ACC112 (cell line): Measurements from ENCODE around the gene AANAT.
A peak's percentile ranks its signal among the peaks of the same experiment; 100 is the strongest.
"Not testable (repeated sequence)": the region's sequence is repeated elsewhere in the genome, so short reads cannot be mapped to it uniquely, and the experiment has no call there.

Experiments used
- H2AFZ ChIP-seq: fragments of 200-600 bp; sonication (generic); one replicate; pipeline ENCODE4 v1.6.0; 2017; ENCODE audit warnings: antibody characterized with exemption, low read length; ENCODE audit not compliant: unreplicated experiment
- H3K27ac ChIP-seq: fragments of 200-600 bp; sonication (generic); 2 replicates; pipeline ENCODE4 v1.5.1; 2014; ENCODE audit warnings: low read depth, mild to moderate bottlenecking, antibody characterized with exemption, low read length, moderate library complexity
- H3K27me3 ChIP-seq: fragments of 200-600 bp; sonication (generic); 2 replicates; pipeline ENCODE4 v1.6.1; 2014; ENCODE audit warnings: mild to moderate bottlenecking, antibody characterized with exemption, low read length, moderate library complexity, mixed read lengths; ENCODE audit not compliant: insufficient read depth
- H3K36me3 ChIP-seq: fragments of 200-600 bp; sonication (generic); 2 replicates; pipeline ENCODE4 v1.6.1; 2016; ENCODE audit warnings: mild to moderate bottlenecking, antibody characterized with exemption, low read length, moderate library complexity, mixed read lengths; ENCODE audit not compliant: insufficient read depth
- H3K4me1 ChIP-seq: fragments of 200-600 bp; sonication (generic); one replicate; pipeline ENCODE4 v1.6.1; 2016; ENCODE audit warnings: low read length, mixed read lengths; ENCODE audit not compliant: insufficient read depth, unreplicated experiment, control insufficient read depth
- H3K4me3 ChIP-seq: fragments of 200-600 bp; sonication (generic); 2 replicates; pipeline ENCODE4 v1.5.1; 2014; ENCODE audit warnings: mild to moderate bottlenecking, low read depth, low read length
- H3K79me2 ChIP-seq: fragments of 200-600 bp; sonication (generic); one replicate; pipeline ENCODE4 v1.6.0; 2016; ENCODE audit warnings: low read length; ENCODE audit not compliant: control insufficient read depth, unreplicated experiment, insufficient read depth

The AANAT gene

GRCh38 chr17:76510831-76511244 is 43.4 kb downstream of the AANAT start:
- no peaks in the 10 kb centered on the region for H3K27me3 ChIP-seq
- H3K36me3 ChIP-seq: no peaks in the 10 kb centered on the region
- H2AFZ ChIP-seq: no peak overlapping the region
- H3K4me3 ChIP-seq: no peak overlapping the region
- no peak overlapping the region for H3K27ac ChIP-seq
- H3K4me1 ChIP-seq: peaks cover 10% of the 10 kb centered on the region
- no peaks in the 10 kb centered on the region for H3K79me2 ChIP-seq

- no peak overlapping the region for H3K4me3 ChIP-seq
These were observed 44.4 kb downstream of the AANAT start for GRCh38 chr17:76511668-76512365.

DNA sequence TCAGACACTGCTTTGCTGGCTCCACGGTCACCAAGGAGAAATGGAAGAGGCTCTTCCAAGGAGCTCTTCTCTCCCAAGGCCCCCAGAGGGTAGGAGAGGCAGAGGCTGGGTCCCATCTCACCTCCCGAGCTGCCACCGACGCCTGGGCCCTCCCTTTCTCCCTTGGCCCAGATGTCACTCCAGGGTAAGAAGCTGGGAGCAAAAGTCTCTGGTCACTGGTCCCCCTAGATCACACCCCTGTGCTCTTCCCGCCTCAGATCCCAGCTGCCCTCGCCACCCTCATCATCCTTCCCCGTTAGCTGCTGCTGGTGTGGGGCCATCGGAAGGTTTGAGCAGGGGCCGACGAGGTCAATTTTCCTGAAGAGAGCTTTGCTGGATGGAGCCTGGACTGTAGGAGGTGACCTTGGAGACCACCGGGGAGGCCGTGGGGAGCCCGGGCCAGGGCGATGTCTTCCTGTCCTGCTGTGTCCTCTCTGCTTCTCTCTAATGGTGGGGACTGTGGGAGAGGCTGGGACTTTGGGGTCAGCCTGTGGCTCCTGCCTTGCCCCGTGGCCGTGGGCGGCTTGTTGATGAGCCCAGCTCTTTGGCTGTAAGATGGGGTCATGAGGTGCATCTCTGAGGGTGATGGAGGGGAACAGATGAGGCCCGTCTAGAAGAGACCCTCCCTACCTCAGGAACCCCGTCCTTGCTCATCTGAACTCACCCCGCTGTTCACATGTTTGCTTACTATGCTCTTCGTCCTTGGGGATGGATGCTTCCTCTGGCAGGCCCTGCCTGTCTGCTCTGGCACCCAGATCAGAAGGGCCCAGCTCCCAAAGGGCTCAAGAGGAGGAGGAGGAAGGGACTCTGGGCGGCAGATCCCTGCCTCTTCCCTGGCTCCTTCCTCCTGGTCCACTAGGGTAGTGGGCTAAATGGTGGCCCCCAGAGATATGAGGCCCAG is 45.2 kb downstream of the AANAT start:
- Histone ChIP-seq H3K36me3 (no peaks in the 10 kb centered on the region), H3K27ac (no peak overlapping the region), H2AFZ (no peak overlapping the region), H3K4me3 (no peak overlapping the region), H3K27me3 (no peaks in the 10 kb centered on the region), H3K79me2 (no peaks in the 10 kb centered on the region), H3K4me1 (peaks cover 10% of the 10 kb centered on the region)

More at GRCh38 chr17:76511668-76512365, 44.4 kb downstream of the AANAT start:
- H3K79me2 ChIP-seq: no peaks in the 10 kb centered on the region
- no peak overlapping the region for H3K27ac ChIP-seq
- no peaks in the 10 kb centered on the region for H3K27me3 ChIP-seq
- peaks cover 10% of the 10 kb centered on the region for H3K4me1 ChIP-seq
- no peaks in the 10 kb centered on the region for H3K36me3 ChIP-seq
- no peak overlapping the region for H2AFZ ChIP-seq

- no peak overlapping the region for H3K4me3 ChIP-seq
These were observed 45.9 kb downstream of the AANAT start for GRCh38 chr17:76513306-76513692.

GRCh38 chr17:76514355-76514754 is 47.0 kb downstream of the AANAT start:
- H3K4me3 ChIP-seq, H2AFZ ChIP-seq, H3K36me3 ChIP-seq, H3K27me3 ChIP-seq, H3K79me2 ChIP-seq: not testable (repeated sequence)
- peak overlapping the region; percentile 94 for H3K27ac ChIP-seq
- H3K4me1 ChIP-seq: peaks cover 10% of the 10 kb centered on the region

More at GRCh38 chr17:76513306-76513692, 45.9 kb downstream of the AANAT start:
- Histone ChIP-seq H3K79me2 (no peaks in the 10 kb centered on the region), H3K27me3 (no peaks in the 10 kb centered on the region), H2AFZ (no peak overlapping the region), H3K27ac (no peak overlapping the region), H3K4me1 (peaks cover 10% of the 10 kb centered on the region), H3K36me3 (no peaks in the 10 kb centered on the region)

GRCh38 chr17:76515274-76515949 is 48.0 kb downstream of the AANAT start:
- Histone ChIP-seq H2AFZ (peak overlapping the region; percentile 39), H3K79me2 (no peaks in the 10 kb centered on the region), H3K4me1 (peaks cover 10% of the 10 kb centered on the region), H3K36me3 (no peaks in the 10 kb centered on the region), H3K27ac (peak overlapping the region; percentile 94), H3K27me3 (no peaks in the 10 kb centered on the region), H3K4me3 (peak overlapping the region; percentile 50)

DNA sequence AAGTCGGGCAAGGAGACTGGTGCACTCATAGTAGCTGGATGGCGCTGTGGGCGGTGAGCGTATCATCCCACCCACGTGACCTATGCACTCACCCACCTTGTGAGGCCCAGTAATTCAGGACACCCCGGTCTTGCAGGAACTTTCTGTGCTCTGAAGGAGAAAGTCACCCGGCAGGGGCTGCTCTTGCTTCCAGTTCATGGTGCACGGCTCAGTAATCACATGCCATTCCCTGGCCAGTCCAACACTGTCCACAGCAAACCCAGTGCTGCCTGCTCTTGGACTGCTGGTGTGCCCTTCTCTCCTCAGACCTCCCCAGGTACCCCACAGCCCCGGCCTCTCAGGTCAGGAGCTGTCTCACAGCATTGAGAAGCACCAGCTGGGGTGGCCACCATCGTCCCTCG is 50.2 kb downstream of the AANAT start:
- Histone ChIP-seq H2AFZ (no peak overlapping the region), H3K79me2 (no peaks in the 10 kb centered on the region), H3K36me3 (no peaks in the 10 kb centered on the region), H3K27me3 (no peaks in the 10 kb centered on the region), H3K4me3 (no peak overlapping the region), H3K4me1 (peaks cover 10% of the 10 kb centered on the region), H3K27ac (no peak overlapping the region)

DNA sequence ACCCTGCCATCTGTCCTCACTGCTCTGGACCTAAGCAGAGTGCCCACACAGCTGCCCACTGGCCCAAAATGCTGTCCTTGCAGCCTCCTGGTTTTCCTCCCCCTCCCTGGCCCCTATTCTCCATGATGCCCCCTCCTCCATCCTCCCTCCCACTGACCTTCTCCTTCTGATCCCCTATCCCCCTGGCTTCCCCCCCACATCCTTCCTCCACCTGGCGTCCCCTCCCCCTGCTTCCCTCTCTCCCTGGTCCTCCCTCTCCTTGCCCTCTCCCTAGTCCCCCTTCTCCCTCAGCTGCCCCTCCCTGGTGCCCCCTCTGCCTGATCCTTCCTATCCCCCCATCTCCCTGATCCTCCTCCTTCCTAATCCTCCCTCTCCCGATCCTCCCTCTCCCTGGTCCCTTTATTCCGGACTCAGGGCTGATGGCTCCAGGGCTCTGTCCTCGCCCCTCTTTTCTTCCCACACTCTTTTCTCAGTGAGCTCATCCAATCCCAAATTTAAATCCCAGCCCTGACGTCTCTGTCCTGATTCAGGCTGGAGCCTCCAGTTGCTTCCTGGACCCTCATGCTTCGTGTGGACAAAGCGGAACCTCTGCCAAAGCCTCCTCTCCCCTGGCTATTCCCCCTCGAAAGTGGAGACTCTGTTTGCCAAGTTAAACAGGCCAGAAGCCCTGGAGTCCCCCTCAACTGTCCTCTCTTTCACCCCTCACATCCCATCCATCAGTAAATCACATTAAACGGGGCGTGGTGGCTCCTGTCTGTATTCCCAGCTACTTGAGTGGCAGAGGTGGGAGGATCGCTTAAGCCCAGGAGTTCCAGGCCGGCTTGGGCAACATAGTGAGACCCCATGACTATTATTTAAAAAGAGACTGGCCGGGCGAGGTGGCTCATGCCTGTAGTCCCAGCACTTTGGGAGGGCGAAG is 51.9 kb downstream of the AANAT start:
- Histone ChIP-seq H3K36me3 (no peaks in the 10 kb centered on the region), H3K27me3 (no peaks in the 10 kb centered on the region), H2AFZ (no peak overlapping the region), H3K4me1 (peaks cover 11% of the 10 kb centered on the region), H3K79me2 (no peaks in the 10 kb centered on the region), H3K27ac (no peak overlapping the region), H3K4me3 (no peak overlapping the region)
